Subcutaneous abdominal adipose tissue (tissue), 5 donors: ENCODE results near the gene PPTC7.
A peak's percentile ranks its signal among the peaks of the same experiment; 100 is the strongest.
"Not testable (repeated sequence)": the region's sequence is repeated elsewhere in the genome, so short reads cannot be mapped to it uniquely, and the experiment has no call there.

Experiments used
- H3K27ac ChIP-seq: one replicate; pipeline ENCODE4 v1.7.0; 2013; ENCODE audit warnings: low read depth, mild to moderate bottlenecking, inconsistent platforms, low read length, moderate library complexity
- H3K27me3 ChIP-seq, 5 donors: one replicate each; pipeline ENCODE4 v1.7.0; 2013; ENCODE audit warnings: low read length in 5 of 5, inconsistent platforms in 1 of 5; ENCODE audit not compliant: control insufficient read depth in 5 of 5, insufficient read depth in 4 of 5
- H3K36me3 ChIP-seq, 5 donors: one replicate each; pipeline ENCODE4 v1.7.0; 2013; ENCODE audit warnings: low read length in 5 of 5; ENCODE audit not compliant: control insufficient read depth in 5 of 5, insufficient read depth in 5 of 5
- H3K4me1 ChIP-seq, 5 donors: one replicate each; pipeline ENCODE4 v1.7.0; 2013; ENCODE audit warnings: low read length in 5 of 5, mild to moderate bottlenecking in 3 of 5, moderate library complexity in 1 of 5; ENCODE audit not compliant: control insufficient read depth in 5 of 5, insufficient read depth in 5 of 5
- H3K4me3 ChIP-seq, 5 donors: one replicate each; pipeline ENCODE4 v1.7.0; 2013; ENCODE audit warnings: low read length in 5 of 5, low read depth in 1 of 5
- H3K9ac ChIP-seq, 5 donors: one replicate each; pipeline ENCODE4 v1.7.0; 2013; ENCODE audit warnings: low read length in 5 of 5, mild to moderate bottlenecking in 4 of 5, moderate library complexity in 3 of 5
- H3K9me3 ChIP-seq, 5 donors: one replicate each; pipeline ENCODE4 v1.7.0; 2013; ENCODE audit warnings: low read length in 5 of 5; ENCODE audit not compliant: control insufficient read depth in 5 of 5
- donor health status: healthy.
- donor health status: healthy.
- donor health status: healthy.
- donor health status: healthy.
- donor health status: healthy.

The PPTC7 gene

GRCh38 chr12:110587102-110587501 lies 4.0 kb upstream of the PPTC7 start:
- H3K27me3 ChIP-seq, H3K27ac ChIP-seq, H3K9ac ChIP-seq, H3K9me3 ChIP-seq, H3K36me3 ChIP-seq, H3K4me3 ChIP-seq: not testable (repeated sequence)
- H3K4me1 ChIP-seq: peaks cover 3 to 55% (median 49%) of the 10 kb centered on the region in 5 donors

- no peaks in the 10 kb centered on the region for H3K36me3 ChIP-seq
- H3K9me3 ChIP-seq: no peaks in the 10 kb centered on the region
- H3K9ac ChIP-seq: peak overlapping the region; percentile 2 to 78 (median 44)
- H3K27me3 ChIP-seq: no peaks in the 10 kb centered on the region
- H3K4me3 ChIP-seq: peak overlapping the region in 2 of 5 donors; percentile 26 to 40
- H3K27ac ChIP-seq: peak overlapping the region; percentile 98
- peaks cover 0 to 53% (median 43%) of the 10 kb centered on the region in 5 donors for H3K4me1 ChIP-seq
Measured at GRCh38 chr12:110585231-110585799, 2.2 kb upstream of the PPTC7 start.

DNA sequence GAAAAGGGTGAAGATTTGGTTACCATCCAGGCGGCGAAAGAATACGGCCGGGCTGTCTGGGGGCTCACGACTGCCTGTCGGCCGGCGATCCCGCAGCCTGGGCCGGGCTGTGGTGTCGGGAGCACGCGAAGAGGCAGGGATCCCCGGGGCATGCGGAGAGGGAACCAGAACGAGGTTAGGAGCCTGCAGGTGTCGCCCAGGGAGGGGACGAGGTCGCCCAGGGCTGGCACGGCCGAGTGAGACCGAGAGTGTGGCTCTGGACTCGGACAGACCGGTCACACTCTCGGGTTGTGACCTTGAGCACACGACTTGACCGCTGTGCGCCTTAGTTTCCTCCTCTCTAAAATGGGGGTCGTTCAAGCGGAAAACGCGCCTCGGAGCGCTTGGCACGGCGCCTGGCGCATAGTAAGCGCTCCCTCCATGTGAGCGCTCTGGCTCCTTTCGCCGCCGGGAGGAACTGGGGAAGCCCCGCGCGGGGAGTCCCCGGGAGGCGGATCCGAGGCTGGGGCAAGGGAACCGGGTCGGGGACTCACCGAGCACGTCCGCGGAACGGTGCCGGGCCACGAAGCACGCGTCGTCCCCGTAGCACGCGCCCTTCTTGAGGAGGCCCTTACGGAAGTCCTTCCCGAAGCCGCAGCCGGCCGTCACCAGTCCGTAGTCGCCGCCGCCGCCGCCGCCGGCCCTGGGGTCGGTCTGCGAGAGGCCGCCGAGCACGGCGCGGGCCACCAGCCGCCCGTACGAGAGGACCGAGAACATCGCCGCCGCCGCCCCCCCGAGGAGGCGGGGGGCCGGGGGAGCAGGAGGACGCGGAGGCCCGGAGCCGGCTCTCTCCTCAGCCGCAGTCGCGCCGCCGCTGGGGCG lies 612 bp downstream of the PPTC7 start:
- Histone ChIP-seq H3K27me3 (no peaks in the 10 kb centered on the region), H3K36me3 (no peaks in the 10 kb centered on the region), H3K9me3 (no peaks in the 10 kb centered on the region), H3K4me1 (peaks cover 0 to 66% (median 52%) of the 10 kb centered on the region in 5 donors), H3K27ac (peak overlapping the region; percentile 98), H3K9ac (peak overlapping the region; percentile 86 to 99 (median 92)), H3K4me3 (peak overlapping the region; percentile 82 to 98 (median 96))

- H3K4me1 ChIP-seq: peaks cover 0 to 69% (median 56%) of the 10 kb centered on the region in 5 donors
Measured at GRCh38 chr12:110581931-110582275, 1.2 kb downstream of the PPTC7 start.

GRCh38 chr12:110579535-110580253 lies 3.4 kb downstream of the PPTC7 start:
- Histone ChIP-seq H3K27ac (peak overlapping the region; percentile 98), H3K9me3 (no peaks in the 10 kb centered on the region), H3K4me3 (no peak overlapping the region), H3K4me1 (peaks cover 0 to 66% (median 43%) of the 10 kb centered on the region in 5 donors), H3K27me3 (no peaks in the 10 kb centered on the region), H3K36me3 (no peaks in the 10 kb centered on the region), H3K9ac (no peak overlapping the region)

More at GRCh38 chr12:110581931-110582275, 1.2 kb downstream of the PPTC7 start:
- Histone ChIP-seq H3K27me3 (no peaks in the 10 kb centered on the region), H3K9ac (peak overlapping the region; percentile 86 to 99 (median 92)), H3K27ac (peak overlapping the region; percentile 98), H3K4me3 (peak overlapping the region; percentile 82 to 98 (median 96)), H3K9me3 (no peaks in the 10 kb centered on the region), H3K36me3 (no peaks in the 10 kb centered on the region)

DNA sequence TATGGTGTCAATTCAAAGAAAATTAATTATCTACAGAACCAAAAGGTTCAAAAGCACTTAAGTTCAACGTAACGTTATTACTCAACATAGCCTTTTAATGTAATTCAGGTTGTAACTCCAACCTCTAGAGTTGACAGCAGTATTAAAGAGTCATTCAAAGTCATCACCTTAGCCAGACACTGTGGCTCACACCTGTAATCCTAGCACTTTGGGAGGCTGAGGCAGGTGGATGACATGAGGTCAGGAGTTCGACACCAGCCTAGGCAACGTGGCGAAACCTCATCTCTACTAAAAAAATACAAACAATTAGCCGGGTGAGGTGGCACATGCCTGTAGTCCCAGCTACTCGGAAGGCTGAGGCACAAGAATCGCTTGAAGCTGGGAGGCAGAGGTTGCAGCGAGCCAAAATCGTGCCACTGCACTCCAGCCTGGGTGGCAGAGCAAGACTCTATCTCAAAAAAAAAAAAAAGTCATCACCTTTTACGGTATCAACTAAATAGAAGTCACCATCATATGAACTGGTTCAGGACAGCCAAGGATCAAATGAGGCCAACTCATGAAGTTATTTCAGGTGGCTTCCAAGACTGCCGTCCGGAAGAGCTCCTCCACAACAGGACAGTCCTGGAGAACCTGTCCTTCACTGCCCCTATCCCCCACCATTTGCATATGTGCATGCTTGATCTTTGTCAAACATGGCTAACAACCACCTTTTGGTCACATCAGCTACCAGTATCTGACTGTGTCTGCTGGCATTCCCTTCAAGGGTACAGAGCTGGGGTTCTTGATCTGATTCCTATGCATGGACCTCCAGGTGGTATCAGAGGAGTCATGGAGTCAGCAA lies 4.2 kb downstream of the PPTC7 start:
- no peak overlapping the region for H3K9ac ChIP-seq
- H3K9me3 ChIP-seq: no peaks in the 10 kb centered on the region
- no peaks in the 10 kb centered on the region for H3K36me3 ChIP-seq
- H3K4me1 ChIP-seq: peaks cover 0 to 64% (median 41%) of the 10 kb centered on the region in 5 donors
- H3K27me3 ChIP-seq: no peaks in the 10 kb centered on the region
- peak overlapping the region; percentile 92 for H3K27ac ChIP-seq
- no peak overlapping the region for H3K4me3 ChIP-seq

GRCh38 chr12:110577864-110578693 lies 5.0 kb downstream of the PPTC7 start:
- peak overlapping the region in 1 of 5 donors; percentile 1 for H3K4me3 ChIP-seq
- H3K36me3 ChIP-seq: no peaks in the 10 kb centered on the region
- H3K27me3 ChIP-seq: no peaks in the 10 kb centered on the region
- H3K9ac ChIP-seq: peak overlapping the region in 3 of 5 donors; percentile 39 to 82 (median 69)
- peaks cover 0 to 63% (median 38%) of the 10 kb centered on the region in 5 donors for H3K4me1 ChIP-seq
- H3K27ac ChIP-seq: peak overlapping the region; percentile 92
- no peaks in the 10 kb centered on the region for H3K9me3 ChIP-seq

- Histone ChIP-seq H3K27me3 (no peaks in the 10 kb centered on the region), H3K4me3 (no peak overlapping the region), H3K9me3 (peaks cover 2 to 5% (median 3%) of the 10 kb centered on the region in 5 donors), H3K27ac (peak overlapping the region; percentile 92), H3K36me3 (no peaks in the 10 kb centered on the region), H3K9ac (no peak overlapping the region), H3K4me1 (peaks cover 0 to 58% (median 33%) of the 10 kb centered on the region in 5 donors)
Measured at GRCh38 chr12:110576504-110576903, 6.6 kb downstream of the PPTC7 start.

GRCh38 chr12:110575326-110575725 lies 7.8 kb downstream of the PPTC7 start:
- Histone ChIP-seq H3K4me3 (no peak overlapping the region), H3K36me3 (no peaks in the 10 kb centered on the region), H3K27ac (peak overlapping the region; percentile 67), H3K27me3 (no peaks in the 10 kb centered on the region), H3K9ac (peak overlapping the region in 1 of 5 donors; percentile 46), H3K9me3 (peaks cover 2 to 7% (median 5%) of the 10 kb centered on the region in 5 donors), H3K4me1 (peaks cover 0 to 47% (median 28%) of the 10 kb centered on the region in 5 donors)
